Neural progenitor cell (in vitro differentiated cells): ENCODE measurements around the gene DIAPH2.

ENCODE experiments used
- CTCF ChIP-seq: fragments of 200-600 bp; sonication (generic); IDR thresholded peaks from 2 replicates; pipeline ENCODE4 v1.5.1; 2017; ENCODE audit warnings: antibody characterized with exemption, mild to moderate bottlenecking
- EZH2 ChIP-seq: fragments of 200-600 bp; sonication (generic); IDR thresholded peaks from 2 replicates; pipeline ENCODE4 v1.6.1; 2017; ENCODE audit warnings: antibody characterized with exemption, mild to moderate bottlenecking, moderate library complexity
- EZH2phosphoT487 ChIP-seq: fragments of 200-600 bp; sonication (generic); IDR thresholded peaks from 2 replicates; pipeline ENCODE4 v1.6.1; 2017; ENCODE audit warnings: antibody characterized with exemption

GRCh38 chrX:96761566-96761965 lies 76.9 kb downstream of the DIAPH2 start:
- TF ChIP-seq CTCF, result no peak
- no peak for TF ChIP-seq EZH2
- TF ChIP-seq EZH2phosphoT487, result no peak
